Ishikawa (cell line): Measurements from ENCODE around the gene KCNQ1.

Experiments used
- CEBPB ChIP-seq: IDR thresholded peaks from 2 replicates; pipeline ENCODE4 v1.6.1; 2012
- CREB1 ChIP-seq: IDR thresholded peaks from 2 replicates; pipeline ENCODE4 v1.6.1; 2012; ENCODE audit warnings: low read depth
- EGR1 ChIP-seq: IDR thresholded peaks from 2 replicates; pipeline ENCODE4 v1.6.1; 2012
- EP300 ChIP-seq: IDR thresholded peaks from 2 replicates; pipeline ENCODE4 v1.6.1; 2012; ENCODE audit warnings: borderline replicate concordance
- FOXM1 ChIP-seq: IDR thresholded peaks from 2 replicates; pipeline ENCODE4 v1.6.1; 2012; ENCODE audit warnings: low read depth, borderline replicate concordance
- MAX ChIP-seq: IDR thresholded peaks from 2 replicates; pipeline ENCODE4 v1.6.1; 2012
- NFIC ChIP-seq: IDR thresholded peaks from 2 replicates; pipeline ENCODE4 v1.6.1; 2012
- RAD21 ChIP-seq: IDR thresholded peaks from 2 replicates; pipeline ENCODE4 v1.6.1; 2012; ENCODE audit warnings: low read depth
- TAF1 ChIP-seq: IDR thresholded peaks from 2 replicates; pipeline ENCODE4 v1.6.1; 2012; ENCODE audit warnings: low read depth, mild to moderate bottlenecking
- TCF12 ChIP-seq: IDR thresholded peaks from 2 replicates; pipeline ENCODE4 v1.6.1; 2012; ENCODE audit warnings: low read depth
- TEAD4 ChIP-seq: IDR thresholded peaks from 2 replicates; pipeline ENCODE4 v1.6.1; 2012
- USF1 ChIP-seq: IDR thresholded peaks from 2 replicates; pipeline ENCODE4 v1.6.1; 2012
- YY1 ChIP-seq: IDR thresholded peaks from 2 replicates; pipeline ENCODE4 v1.6.1; 2012; ENCODE audit warnings: low read depth
- ZBTB7A ChIP-seq: IDR thresholded peaks from 2 replicates; pipeline ENCODE4 v1.6.1; 2012; ENCODE audit warnings: low read depth
- TF ChIP-seq, protein P1 (sequence below): IDR thresholded peaks from 2 replicates; pipeline ENCODE4 v1.6.1; 2012; ENCODE audit warnings: low read depth, mild to moderate bottlenecking

KCNQ1 gene

DNA sequence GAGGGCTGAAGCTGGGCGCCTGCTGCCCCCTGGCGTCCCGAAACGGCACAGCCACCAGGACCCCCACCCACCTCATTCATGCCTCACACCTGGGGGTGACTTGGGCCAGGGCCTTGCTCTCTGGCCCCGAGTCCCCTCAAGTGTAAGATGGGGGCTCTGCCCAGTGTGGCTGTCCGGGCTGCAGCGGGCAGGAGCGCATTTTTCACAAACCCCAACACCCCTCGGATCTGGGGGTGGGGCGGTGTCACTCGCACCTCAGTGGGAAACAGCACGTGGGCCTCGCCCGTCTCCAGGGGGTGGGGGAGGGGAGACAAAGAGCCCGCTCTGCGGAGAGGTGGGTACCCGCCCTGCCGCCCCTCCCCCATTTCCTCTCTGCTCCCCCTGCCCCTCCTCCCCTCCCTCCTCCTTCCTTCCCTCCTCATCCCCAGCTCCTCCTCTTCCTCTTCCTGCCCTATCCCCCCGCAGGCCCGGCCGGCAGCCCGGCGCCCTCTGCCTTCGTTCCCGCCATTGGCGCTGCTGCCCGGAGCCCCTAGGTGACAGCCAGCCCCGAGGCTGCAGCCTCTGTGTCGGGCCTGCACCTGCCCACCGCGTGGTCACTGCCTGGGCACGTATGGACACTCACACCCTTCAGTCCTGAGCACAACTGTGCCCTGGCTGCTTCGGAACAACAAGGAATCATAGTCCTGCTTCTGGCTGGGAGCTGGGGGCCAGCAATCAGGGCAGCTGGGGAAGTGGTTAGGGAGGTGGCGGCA, 447.6 kb downstream of the KCNQ1 start:
- TF ChIP-seq YY1 (peak; percentile 33; the same call in 1 of the 2 replicates), RAD21 (peak; percentile 86), MAX (peak; percentile 24; the same call in 1 of the 2 replicates), ZBTB7A (peak; percentile 100), TCF12 (no peak), CREB1 (no peak), TEAD4 (no peak)

DNA sequence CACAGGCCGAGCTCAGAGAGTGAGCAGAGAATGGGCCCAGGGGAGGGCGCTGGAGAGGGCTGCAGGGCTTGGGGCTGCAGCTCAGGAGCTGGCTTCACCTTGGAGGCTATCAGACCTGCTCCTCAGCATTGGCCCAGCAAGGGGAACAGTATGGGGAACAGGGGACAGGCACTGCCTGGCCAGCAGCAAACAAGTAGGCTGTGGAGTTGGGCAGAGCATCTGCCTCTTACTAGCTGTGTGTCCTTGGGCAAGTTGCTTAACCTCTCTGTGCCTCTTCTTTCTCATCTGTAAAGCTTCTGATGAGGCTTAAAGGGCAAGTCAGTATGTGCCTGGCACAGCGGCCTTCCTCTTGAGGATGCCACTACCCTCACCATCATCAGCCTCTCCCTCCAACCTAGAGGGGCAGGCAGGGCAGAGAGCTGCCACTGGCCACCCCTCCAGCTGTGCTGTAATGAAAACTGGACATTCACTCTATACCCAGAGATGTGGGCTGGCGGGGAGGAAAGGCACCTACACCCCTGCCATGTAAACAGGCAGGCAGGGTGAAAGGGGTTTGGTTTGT, 448.2 kb downstream of the KCNQ1 start:
- no peak for TF ChIP-seq NFIC
- peak; percentile 5; the same call in 1 of the 2 replicates for TF ChIP-seq YY1
- no peak for TF ChIP-seq CEBPB
- TF ChIP-seq RAD21 = peak; percentile 25; the same call in 1 of the 2 replicates

DNA sequence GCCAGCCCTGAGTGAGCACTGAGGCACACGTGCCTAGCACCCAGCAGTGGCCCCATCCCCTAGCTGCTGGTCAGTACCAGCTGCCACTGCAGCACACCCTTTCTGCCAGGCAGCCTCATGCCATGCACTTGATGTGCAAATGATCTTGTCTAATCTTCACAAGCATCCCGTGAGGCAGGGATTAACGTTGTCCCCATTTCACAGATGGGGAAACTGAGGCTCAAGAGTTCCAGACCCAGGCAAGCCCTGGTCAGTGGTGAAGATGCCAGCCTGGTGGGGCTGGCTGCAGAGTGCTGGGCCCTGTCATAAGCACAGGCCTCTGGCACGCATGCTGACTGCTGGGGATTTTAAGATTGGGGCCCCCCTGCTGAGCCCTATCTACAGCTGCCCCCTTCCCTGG, 449.1 kb downstream of the KCNQ1 start:
- TF ChIP-seq, protein P1, sequence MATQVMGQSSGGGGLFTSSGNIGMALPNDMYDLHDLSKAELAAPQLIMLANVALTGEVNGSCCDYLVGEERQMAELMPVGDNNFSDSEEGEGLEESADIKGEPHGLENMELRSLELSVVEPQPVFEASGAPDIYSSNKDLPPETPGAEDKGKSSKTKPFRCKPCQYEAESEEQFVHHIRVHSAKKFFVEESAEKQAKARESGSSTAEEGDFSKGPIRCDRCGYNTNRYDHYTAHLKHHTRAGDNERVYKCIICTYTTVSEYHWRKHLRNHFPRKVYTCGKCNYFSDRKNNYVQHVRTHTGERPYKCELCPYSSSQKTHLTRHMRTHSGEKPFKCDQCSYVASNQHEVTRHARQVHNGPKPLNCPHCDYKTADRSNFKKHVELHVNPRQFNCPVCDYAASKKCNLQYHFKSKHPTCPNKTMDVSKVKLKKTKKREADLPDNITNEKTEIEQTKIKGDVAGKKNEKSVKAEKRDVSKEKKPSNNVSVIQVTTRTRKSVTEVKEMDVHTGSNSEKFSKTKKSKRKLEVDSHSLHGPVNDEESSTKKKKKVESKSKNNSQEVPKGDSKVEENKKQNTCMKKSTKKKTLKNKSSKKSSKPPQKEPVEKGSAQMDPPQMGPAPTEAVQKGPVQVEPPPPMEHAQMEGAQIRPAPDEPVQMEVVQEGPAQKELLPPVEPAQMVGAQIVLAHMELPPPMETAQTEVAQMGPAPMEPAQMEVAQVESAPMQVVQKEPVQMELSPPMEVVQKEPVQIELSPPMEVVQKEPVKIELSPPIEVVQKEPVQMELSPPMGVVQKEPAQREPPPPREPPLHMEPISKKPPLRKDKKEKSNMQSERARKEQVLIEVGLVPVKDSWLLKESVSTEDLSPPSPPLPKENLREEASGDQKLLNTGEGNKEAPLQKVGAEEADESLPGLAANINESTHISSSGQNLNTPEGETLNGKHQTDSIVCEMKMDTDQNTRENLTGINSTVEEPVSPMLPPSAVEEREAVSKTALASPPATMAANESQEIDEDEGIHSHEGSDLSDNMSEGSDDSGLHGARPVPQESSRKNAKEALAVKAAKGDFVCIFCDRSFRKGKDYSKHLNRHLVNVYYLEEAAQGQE = no peak
- TF ChIP-seq FOXM1 (no peak), NFIC (no peak), TCF12 (no peak), MAX (no peak), CREB1 (no peak), CEBPB (no peak), USF1 (no peak), TAF1 (no peak), ZBTB7A (no peak), RAD21 (no peak), YY1 (no peak), EP300 (no peak), EGR1 (no peak), TEAD4 (no peak)

- TF ChIP-seq EGR1 (no peak), TCF12 (no peak), ZBTB7A (no peak), RAD21 (no peak), EP300 (no peak), MAX (no peak), CREB1 (no peak), TAF1 (no peak), YY1 (no peak), USF1 (no peak)
Measured at GRCh38 chr11:2896047-2896446, 451.2 kb downstream of the KCNQ1 start.

DNA sequence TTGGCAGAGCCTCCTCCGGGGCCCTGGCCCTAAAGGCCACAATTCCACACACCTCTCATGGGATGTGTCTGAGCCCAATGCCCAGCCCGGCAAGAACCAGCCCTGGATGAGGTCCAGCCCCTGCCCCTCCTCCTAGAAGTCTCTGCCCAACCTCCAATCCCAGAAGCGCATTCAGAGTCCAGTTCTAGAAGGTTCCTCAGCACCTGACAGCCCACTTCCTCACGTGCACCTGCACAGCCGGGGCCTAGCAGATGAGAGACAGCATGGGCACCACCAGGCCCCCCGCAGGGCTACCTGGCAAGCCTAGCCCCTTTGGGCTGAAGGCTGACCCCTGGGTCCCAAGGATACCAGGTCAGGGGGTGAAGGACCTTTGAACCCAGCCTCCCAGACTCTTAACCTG, 452.2 kb downstream of the KCNQ1 start:
- TF ChIP-seq YY1 (no peak), EP300 (no peak), USF1 (no peak), EGR1 (no peak), CREB1 (no peak), TCF12 (no peak), RAD21 (no peak)
- TF ChIP-seq, protein P1 = no peak
